Ascending aorta (tissue), 2 donors: ENCODE measurements around the gene LAMA2. TPM values are rescaled to one million over a fixed set of nuclear protein-coding genes. Genes with fewer than 3 reads are reported as not detected.

ENCODE experiments used
- DNase-seq, 2 donors: peaks; one replicate each; pipeline ENCODE4 v3.0.0-alpha.2; 2019; ENCODE audit warnings: low spot score in 2 of 2
- H3K27ac ChIP-seq, 2 donors: fragments of 200-600 bp; sonication (generic); one replicate each; pipeline ENCODE4 v1.5.1; 2016 to 2017; ENCODE audit warnings: mild to moderate bottlenecking in 1 of 2
- H3K27me3 ChIP-seq: fragments of 200-600 bp; sonication (generic); one replicate; pipeline ENCODE4 v1.5.1; 2017
- H3K36me3 ChIP-seq, 2 donors: fragments of 200-600 bp; sonication (generic); one replicate each; pipeline ENCODE4 v1.5.1; 2016
- H3K4me1 ChIP-seq, 2 donors: fragments of 200-600 bp; sonication (generic); one replicate each; pipeline ENCODE4 v1.5.1; 2016 to 2017; ENCODE audit warnings: mild to moderate bottlenecking in 1 of 2
- H3K4me3 ChIP-seq, 2 donors: fragments of 200-600 bp; sonication (generic); one replicate each; pipeline ENCODE4 v1.5.1; 2016 to 2017; ENCODE audit warnings: mild to moderate bottlenecking in 1 of 2
- H3K9me3 ChIP-seq, 2 donors: fragments of 200-600 bp; sonication (generic); one replicate each; pipeline ENCODE4 v1.5.1; 2016
- CTCF ChIP-seq, 3 experiments: fragments of 200-600 bp in 2 of 3; fragments of 450-650 bp in 1 of 3; sonication (generic) in 2 of 3; IDR thresholded peaks; one replicate each; pipeline ENCODE4 v1.5.1; 2016 to 2019; ENCODE audit warnings: antibody characterized with exemption in 3 of 3, mild to moderate bottlenecking in 1 of 3, moderate library complexity in 1 of 3
- intact Hi-C: fragments of 100-400 bp; cut with DNase I; formaldehyde crosslinking; loops from one replicate; pipeline ENCODE4 v1.15.1; 2023
- total RNA-seq: library from RNA; depleted of rRNA; stranded (reverse); fragments of >200 nt; gene quantifications from one replicate; pipeline ENCODE4 v1.1.0, GENCODE V29; 2016

The LAMA2 gene
- total RNA-seq, 1 donor from 2014 or later = 45.2 TPM

GRCh38 chr6:129263176-129263575 lies 380.2 kb downstream of the LAMA2 start:
- Histone ChIP-seq H3K36me3 (no peaks in the 10 kb centered on the region), H3K4me1 (no peaks in the 10 kb centered on the region), H3K27me3 (no peaks in the 10 kb centered on the region), H3K4me3 (no peak overlapping the region), H3K27ac (no peak overlapping the region), H3K9me3 (no peaks in the 10 kb centered on the region)
- intact Hi-C loops = no loop called here
- no peak for DNase-seq
- TF ChIP-seq CTCF (IDR thresholded peaks at IDR 0.05) = no peak

- H3K36me3 ChIP-seq = no peaks in the 10 kb centered on the region
- H3K4me1 ChIP-seq = no peaks in the 10 kb centered on the region
- intact Hi-C loops = no loop called here
- no peak for TF ChIP-seq CTCF (IDR thresholded peaks at IDR 0.05)
- no peak overlapping the region for H3K4me3 ChIP-seq
- no peaks in the 10 kb centered on the region for H3K9me3 ChIP-seq
- no peaks in the 10 kb centered on the region for H3K27me3 ChIP-seq
- no peak for DNase-seq
- H3K27ac ChIP-seq = no peak overlapping the region
Measured at GRCh38 chr6:129264480-129265045, 381.6 kb downstream of the LAMA2 start.

GRCh38 chr6:129267028-129267427 lies 384.1 kb downstream of the LAMA2 start:
- intact Hi-C loops = no loop called here
- DNase-seq = no peak
- H3K36me3 ChIP-seq = no peaks in the 10 kb centered on the region
- H3K9me3 ChIP-seq = no peaks in the 10 kb centered on the region
- TF ChIP-seq CTCF (IDR thresholded peaks at IDR 0.05) = no peak
- no peaks in the 10 kb centered on the region for H3K27me3 ChIP-seq
- H3K4me1 ChIP-seq = no peaks in the 10 kb centered on the region
- no peak overlapping the region for H3K4me3 ChIP-seq
- H3K27ac ChIP-seq = no peak overlapping the region

GRCh38 chr6:129269076-129269475 lies 386.1 kb downstream of the LAMA2 start:
- TF ChIP-seq CTCF (IDR thresholded peaks at IDR 0.05) = no peak
- no peaks in the 10 kb centered on the region for H3K4me1 ChIP-seq

GRCh38 chr6:129269891-129270290 lies 387.0 kb downstream of the LAMA2 start:
- no peak for TF ChIP-seq CTCF (IDR thresholded peaks at IDR 0.05)
- intact Hi-C loops = no loop called here
- Histone ChIP-seq H3K27me3 (no peaks in the 10 kb centered on the region), H3K9me3 (no peaks in the 10 kb centered on the region), H3K4me1 (no peaks in the 10 kb centered on the region), H3K4me3 (no peak overlapping the region), H3K36me3 (no peaks in the 10 kb centered on the region), H3K27ac (no peak overlapping the region)
- no peak for DNase-seq

More at GRCh38 chr6:129269076-129269475, 386.1 kb downstream of the LAMA2 start:
- DNase-seq = no peak
- Histone ChIP-seq H3K9me3 (no peaks in the 10 kb centered on the region), H3K27ac (no peak overlapping the region), H3K4me3 (no peak overlapping the region), H3K36me3 (no peaks in the 10 kb centered on the region), H3K27me3 (no peaks in the 10 kb centered on the region)
- intact Hi-C loops = no loop called here

- Histone ChIP-seq H3K27ac (no peak overlapping the region), H3K4me3 (no peak overlapping the region), H3K27me3 (no peaks in the 10 kb centered on the region), H3K9me3 (no peaks in the 10 kb centered on the region), H3K36me3 (no peaks in the 10 kb centered on the region), H3K4me1 (no peaks in the 10 kb centered on the region)
- intact Hi-C loops = no loop called here
- TF ChIP-seq CTCF (IDR thresholded peaks at IDR 0.05) = no peak
- no peak for DNase-seq
Measured at GRCh38 chr6:129270450-129270849, 387.5 kb downstream of the LAMA2 start.
